Measurements from ENCODE around the gene ZWILCH.

The ZWILCH gene

DNA sequence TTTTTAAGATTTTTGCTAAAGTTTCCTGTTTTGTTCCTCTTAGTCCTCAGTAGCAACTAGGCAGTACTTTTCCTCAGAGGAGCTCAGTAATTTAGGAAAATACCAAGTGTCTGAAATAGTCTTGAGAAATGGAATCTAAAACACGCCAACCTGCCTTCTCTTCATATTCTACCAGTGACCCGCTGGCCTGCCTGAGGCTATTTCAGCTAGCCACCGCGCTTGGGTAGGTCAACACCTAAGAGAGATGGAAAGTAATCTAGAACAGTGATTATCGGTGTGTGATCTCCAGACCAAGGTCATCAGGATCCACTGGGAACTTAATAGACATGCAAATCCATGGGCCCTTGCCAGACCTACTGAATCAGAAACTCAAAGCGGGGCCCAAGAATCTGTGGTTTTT is 53.1 kb downstream of the ZWILCH start:
- Mint-ChIP-seq H3K27me3 (no peaks in the 10 kb centered on the region), H3K27ac (no peak overlapping the region), H3K9me3 (ENCODE audit: low read depth) (peaks cover 5% of the 10 kb centered on the region), H3K4me3 (no peak overlapping the region), H3K36me3 (peaks cover 5% of the 10 kb centered on the region), H3K4me1 (ENCODE audit: low read depth) (no peaks in the 10 kb centered on the region)

DNA sequence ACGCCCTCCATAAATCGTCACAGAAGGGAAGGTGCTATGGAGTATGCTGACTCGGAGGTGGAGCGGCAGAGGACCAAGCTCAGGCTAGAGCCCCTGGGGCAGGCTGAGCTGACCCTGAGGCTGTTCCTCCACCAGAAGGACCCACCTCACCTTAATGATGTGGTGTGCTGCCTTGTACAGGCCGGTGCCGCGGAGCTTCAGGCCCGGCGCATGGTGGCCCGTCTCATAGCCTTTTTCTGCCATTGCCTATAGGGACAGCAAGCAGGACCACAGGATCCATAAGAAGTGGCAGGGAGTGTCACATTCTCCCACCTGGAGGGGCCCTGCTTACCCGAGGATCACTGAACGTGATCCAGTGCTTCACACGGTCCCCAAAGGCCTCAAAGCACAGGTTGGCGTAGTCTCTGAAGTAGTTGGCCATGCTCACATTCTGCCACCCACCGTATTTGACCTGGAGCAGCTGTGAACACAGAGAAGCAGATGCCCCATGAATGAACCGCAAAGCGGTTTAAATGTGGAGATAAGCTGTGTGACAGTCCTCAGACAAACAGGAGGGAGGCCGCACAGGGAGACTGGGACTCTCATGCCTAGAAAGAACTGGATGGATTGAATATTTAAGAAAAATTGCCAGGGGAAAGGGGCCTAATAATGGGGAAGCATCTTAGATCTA is 55.9 kb downstream of the ZWILCH start:
- H3K36me3 Mint-ChIP-seq = no peaks in the 10 kb centered on the region
- no peak overlapping the region for H3K27ac Mint-ChIP-seq
- H3K4me3 Mint-ChIP-seq = no peak overlapping the region
- no peaks in the 10 kb centered on the region for H3K9me3 Mint-ChIP-seq (ENCODE audit: low read depth)
- no peaks in the 10 kb centered on the region for H3K27me3 Mint-ChIP-seq
- H3K4me1 Mint-ChIP-seq (ENCODE audit: low read depth) = no peaks in the 10 kb centered on the region

DNA sequence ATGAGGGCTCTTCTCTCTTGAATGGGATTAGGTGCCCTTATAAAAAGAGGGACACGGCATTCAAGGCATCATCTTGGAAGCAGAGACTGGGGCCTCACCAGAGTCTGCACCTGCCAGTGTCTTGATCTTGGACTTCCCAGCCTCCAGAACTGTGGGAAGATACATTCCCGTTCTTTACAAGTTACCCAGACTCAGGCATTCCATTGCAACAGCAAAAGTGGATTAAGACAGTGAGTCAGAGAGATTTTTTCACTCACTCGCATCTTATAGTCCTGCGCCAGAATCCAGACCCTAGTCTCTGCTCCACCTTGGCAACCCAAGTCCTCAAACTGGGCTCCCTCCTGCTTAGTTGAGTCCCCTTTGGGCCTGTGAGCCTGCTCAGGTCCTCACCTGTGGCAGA is 58.0 kb downstream of the ZWILCH start:
- H3K27ac Mint-ChIP-seq = no peak overlapping the region
- no peaks in the 10 kb centered on the region for H3K9me3 Mint-ChIP-seq (ENCODE audit: low read depth)
- H3K4me3 Mint-ChIP-seq = no peak overlapping the region
- no peaks in the 10 kb centered on the region for H3K36me3 Mint-ChIP-seq
- H3K27me3 Mint-ChIP-seq = no peaks in the 10 kb centered on the region
- peaks cover 1% of the 10 kb centered on the region for H3K4me1 Mint-ChIP-seq (ENCODE audit: low read depth)

DNA sequence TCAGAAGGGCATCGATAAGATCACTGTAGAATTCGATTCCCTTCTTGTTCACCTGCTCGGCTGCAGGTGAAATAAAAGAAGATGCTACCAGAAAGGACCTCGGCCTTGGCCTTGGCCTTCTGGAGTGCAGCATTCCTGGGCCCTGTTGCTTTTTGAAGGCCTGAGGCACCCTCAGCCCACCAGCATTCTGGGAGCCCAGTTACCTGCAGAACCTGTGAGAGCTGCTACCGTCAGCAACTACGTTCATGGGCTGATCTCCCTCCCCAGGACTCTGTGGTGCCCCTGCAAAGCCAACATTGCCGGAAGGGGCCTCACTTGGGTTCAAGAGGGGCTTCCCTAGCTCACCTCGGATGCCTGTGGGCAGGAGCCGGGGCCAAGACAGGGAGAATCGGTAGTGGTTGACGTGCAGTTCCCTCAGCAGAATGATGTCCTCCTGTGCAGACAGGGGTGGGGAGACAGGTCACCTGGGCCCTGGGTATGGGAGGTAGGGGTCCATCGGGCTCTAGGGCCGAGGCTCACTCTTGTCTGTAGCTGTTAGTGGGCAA is 58.5 kb downstream of the ZWILCH start:
- H3K4me1 Mint-ChIP-seq (ENCODE audit: low read depth) = peaks cover 1% of the 10 kb centered on the region

DNA sequence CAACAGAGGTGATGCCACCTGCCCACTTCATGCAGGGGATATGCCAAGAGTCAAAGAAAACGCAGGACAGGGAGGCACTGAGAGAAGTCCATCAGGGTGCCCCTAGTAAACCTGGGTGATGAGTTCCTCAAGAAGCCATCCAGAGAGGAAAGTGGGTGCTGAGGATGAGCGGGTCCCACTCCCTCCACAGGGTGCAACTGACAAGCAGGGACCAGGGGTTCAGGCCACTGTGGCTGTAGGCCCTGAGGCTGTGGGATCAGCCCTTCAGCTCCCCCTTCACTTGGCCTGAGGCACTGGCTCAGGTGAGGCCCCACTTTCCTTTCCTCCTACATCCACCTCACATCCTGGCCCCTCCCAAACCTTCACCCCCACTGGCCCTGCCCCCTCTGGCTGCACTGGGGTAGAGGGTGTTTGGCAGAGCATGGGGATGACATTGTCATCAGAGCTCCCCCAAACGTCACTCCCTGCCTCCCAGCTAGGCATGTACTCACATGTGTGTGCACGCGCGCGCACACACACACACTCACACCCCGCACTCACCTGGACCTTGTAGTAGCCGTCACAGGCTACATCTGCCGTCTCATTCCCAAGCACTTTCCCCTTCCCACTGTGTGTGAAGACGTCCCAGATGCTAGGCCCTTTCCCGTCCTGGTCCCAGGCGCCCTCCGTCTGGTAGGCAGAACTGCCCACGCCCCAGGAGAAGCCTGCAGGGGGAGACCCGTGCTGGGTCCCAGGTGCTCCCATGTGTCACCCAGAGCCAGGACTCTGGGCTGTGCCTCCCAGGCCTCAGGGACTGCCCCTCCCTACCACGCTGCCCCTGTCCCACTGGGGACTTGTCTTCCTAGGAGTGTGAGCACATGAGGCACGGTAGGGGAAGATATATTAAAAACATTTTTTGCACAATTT is 59.3 kb downstream of the ZWILCH start:
- H3K4me1 Mint-ChIP-seq (ENCODE audit: low read depth) = peaks cover 1% of the 10 kb centered on the region
- peak overlapping the region; percentile 23 for H3K27ac Mint-ChIP-seq
- H3K4me3 Mint-ChIP-seq = no peak overlapping the region
- H3K27me3 Mint-ChIP-seq = no peaks in the 10 kb centered on the region
- H3K36me3 Mint-ChIP-seq = no peaks in the 10 kb centered on the region
- no peaks in the 10 kb centered on the region for H3K9me3 Mint-ChIP-seq (ENCODE audit: low read depth)

More for the DNA sequence above, 58.5 kb downstream of the ZWILCH start:
- Mint-ChIP-seq H3K27ac (no peak overlapping the region), H3K36me3 (no peaks in the 10 kb centered on the region), H3K27me3 (no peaks in the 10 kb centered on the region), H3K9me3 (ENCODE audit: low read depth) (no peaks in the 10 kb centered on the region), H3K4me3 (no peak overlapping the region)

DNA sequence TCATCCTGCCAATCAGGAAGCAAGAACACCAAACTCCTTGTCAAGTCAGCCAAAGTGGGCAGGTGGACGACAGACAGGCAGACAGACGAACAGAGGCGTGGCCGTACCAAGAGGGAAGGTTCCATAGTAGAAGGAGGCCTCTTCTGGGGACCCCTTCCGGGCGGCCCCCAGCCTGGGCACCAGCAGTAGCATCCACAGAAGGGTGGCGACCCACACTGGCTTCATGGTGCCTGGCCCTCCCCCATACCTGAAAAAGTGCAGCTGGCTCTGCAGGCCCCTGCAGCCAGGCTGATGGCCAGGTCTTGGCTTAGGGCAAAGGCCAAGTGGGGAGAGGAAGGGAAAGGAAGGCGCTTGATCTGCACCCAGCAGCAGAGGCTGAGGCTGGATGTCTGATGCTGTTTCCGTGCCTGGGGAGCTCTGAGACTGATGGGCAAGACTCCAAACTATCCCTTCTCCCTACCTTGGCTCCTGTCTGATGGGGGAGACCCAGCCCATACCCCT is 60.1 kb downstream of the ZWILCH start:
- H3K27me3 Mint-ChIP-seq = no peaks in the 10 kb centered on the region
- peaks cover 1% of the 10 kb centered on the region for H3K4me1 Mint-ChIP-seq (ENCODE audit: low read depth)
- H3K27ac Mint-ChIP-seq = no peak overlapping the region
- H3K36me3 Mint-ChIP-seq = no peaks in the 10 kb centered on the region
- no peaks in the 10 kb centered on the region for H3K9me3 Mint-ChIP-seq (ENCODE audit: low read depth)
- H3K4me3 Mint-ChIP-seq = no peak overlapping the region

DNA sequence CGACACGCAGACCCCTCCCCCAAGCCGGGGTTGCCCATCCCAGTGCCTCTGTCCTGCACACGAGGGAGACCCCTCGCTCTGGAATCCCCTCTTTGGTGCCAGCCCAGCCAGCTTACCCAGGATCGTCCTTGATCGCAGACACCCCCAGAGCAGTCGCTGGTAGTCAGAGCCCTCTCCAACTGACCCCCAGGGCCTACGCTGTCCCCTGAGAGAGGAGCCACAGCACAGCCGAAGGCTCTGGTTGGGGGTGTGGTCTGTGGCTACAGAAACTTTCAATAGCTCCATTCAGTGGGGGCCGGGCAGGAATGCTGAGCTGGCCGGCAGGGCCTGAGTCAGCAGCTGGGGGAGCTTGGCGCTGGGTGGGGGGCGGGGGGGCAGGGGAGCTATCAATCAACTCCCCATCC is 60.6 kb downstream of the ZWILCH start, which contains the start of gene LCTL:
TSS of gene LCTL (minus strand) at position 258 of the 404 bp plus-strand sequence. CDS start 633 bp downstream, outside the sequence.
- no peaks in the 10 kb centered on the region for H3K27me3 Mint-ChIP-seq
- H3K36me3 Mint-ChIP-seq = no peaks in the 10 kb centered on the region
- no peak within 1 kb of the TSS for H3K27ac Mint-ChIP-seq
- no peaks in the 10 kb centered on the region for H3K9me3 Mint-ChIP-seq (ENCODE audit: low read depth)
- H3K4me1 Mint-ChIP-seq (ENCODE audit: low read depth) = peaks cover 1% of the 10 kb centered on the region
- no peak within 1 kb of the TSS for H3K4me3 Mint-ChIP-seq

DNA sequence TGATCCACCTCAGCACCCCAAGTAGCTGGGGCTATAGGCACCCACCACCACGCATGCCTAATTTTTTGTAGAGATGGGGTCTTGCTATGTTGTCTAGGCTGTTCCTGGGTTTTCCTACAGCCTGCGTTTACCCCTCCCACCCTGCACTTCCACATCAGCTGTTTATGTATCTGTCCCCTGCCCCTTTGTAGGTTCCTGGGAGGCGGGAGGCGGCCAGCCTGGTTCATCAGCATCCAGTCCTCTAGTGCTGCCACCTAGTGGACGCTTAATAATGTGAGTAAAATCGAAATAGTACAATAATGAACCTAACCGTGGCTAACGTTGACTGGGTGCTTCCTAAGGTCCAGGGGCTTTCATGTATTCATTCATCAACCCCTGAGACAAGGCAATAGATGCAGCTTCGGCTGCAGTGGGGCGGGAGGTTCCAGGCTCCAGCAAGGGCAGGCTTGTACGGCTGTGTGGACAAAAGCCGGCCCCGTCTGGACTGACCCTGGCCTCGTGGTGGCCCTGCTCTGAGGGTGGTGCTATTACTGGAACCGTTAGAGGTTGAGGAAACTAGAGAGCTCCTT is 61.9 kb downstream of the ZWILCH start:
- Mint-ChIP-seq H3K27ac (no peak overlapping the region), H3K4me1 (ENCODE audit: low read depth) (peaks cover 1% of the 10 kb centered on the region)

DNA sequence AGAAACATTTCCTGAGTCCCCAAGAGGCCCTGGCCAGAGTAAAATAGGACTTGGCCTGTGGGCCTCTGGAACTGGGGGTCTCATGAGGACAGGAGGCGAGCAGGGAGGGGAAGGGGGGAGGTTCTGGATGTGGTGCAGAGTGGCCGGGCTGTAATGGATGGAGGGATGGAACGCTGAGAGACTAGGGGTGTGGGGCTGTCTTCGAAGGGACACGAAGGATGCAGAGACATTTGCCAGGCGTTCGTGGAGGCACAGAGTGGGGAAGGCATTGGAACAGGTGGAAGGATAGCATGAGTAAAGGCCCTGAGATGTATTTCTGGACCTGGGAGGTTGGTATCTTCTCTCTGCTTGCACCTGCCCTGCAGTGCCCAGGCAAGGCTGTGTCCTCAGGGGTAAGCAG is 62.8 kb downstream of the ZWILCH start:
- no peaks in the 10 kb centered on the region for H3K36me3 Mint-ChIP-seq
- H3K27ac Mint-ChIP-seq = no peak overlapping the region
- no peaks in the 10 kb centered on the region for H3K27me3 Mint-ChIP-seq
- H3K4me3 Mint-ChIP-seq = no peak overlapping the region
- no peaks in the 10 kb centered on the region for H3K9me3 Mint-ChIP-seq (ENCODE audit: low read depth)
- peaks cover 1% of the 10 kb centered on the region for H3K4me1 Mint-ChIP-seq (ENCODE audit: low read depth)

More for the DNA sequence above, 61.9 kb downstream of the ZWILCH start:
- Mint-ChIP-seq H3K27me3 (no peaks in the 10 kb centered on the region), H3K4me3 (no peak overlapping the region), H3K9me3 (ENCODE audit: low read depth) (no peaks in the 10 kb centered on the region), H3K36me3 (no peaks in the 10 kb centered on the region)

DNA sequence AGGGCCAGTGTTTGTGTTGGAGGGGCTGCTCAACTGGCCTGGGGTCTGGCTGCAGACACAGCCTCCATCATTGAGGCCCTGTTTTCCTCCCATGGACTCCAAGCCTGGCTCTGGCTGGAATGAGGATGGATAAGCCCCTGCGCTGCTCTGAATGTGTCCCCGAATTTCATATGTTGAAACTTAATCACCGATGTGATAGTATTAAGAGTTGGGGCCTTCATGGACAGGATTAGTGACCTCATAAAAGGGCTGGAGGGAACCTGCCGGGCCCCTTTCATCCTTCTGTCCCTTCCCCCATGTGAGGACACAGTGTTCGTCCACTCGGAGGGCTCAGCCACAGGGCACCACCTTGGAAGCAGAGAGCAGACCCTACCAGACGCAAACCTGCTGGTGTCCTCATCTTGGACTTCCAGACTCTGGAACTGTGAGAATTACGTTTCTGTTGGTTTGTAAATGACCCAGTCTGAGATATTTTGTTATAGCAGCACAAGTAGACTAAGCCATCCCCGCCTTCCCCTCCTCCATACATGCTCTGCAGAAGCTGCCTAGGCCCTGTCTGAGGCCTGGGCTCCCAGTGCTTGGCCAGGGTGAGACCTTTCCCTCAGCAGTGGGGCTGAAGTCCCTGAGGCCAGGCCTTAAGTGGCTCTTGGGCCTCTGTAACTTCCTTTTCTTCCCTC is 64.5 kb downstream of the ZWILCH start:
- Mint-ChIP-seq H3K4me3 (no peak overlapping the region), H3K27ac (no peak overlapping the region), H3K27me3 (no peaks in the 10 kb centered on the region), H3K36me3 (no peaks in the 10 kb centered on the region), H3K9me3 (ENCODE audit: low read depth) (no peaks in the 10 kb centered on the region), H3K4me1 (ENCODE audit: low read depth) (peaks cover 1% of the 10 kb centered on the region)

DNA sequence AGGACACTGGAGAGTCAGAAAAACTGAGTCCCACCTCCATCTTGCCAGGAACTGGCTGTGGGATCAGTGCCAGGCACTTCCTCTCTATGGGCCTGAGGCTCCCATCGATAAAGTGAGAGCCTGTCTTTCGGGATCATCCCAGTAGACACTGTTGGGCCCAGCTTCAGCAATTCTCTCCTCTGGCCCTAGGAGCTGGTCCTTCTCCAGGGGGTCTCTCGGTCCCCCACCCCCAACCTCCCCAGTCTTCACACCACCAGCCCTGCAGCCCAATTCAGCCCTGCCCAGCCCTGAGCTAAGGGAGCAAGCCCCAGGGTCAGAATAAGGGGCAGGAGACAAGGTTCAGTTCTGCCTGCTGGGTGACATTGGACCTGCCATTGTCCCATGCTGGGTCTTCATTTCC is 65.2 kb downstream of the ZWILCH start:
- Mint-ChIP-seq H3K27me3 (no peaks in the 10 kb centered on the region), H3K4me1 (ENCODE audit: low read depth) (peaks cover 1% of the 10 kb centered on the region), H3K36me3 (no peaks in the 10 kb centered on the region), H3K27ac (no peak overlapping the region), H3K4me3 (no peak overlapping the region), H3K9me3 (ENCODE audit: low read depth) (no peaks in the 10 kb centered on the region)

DNA sequence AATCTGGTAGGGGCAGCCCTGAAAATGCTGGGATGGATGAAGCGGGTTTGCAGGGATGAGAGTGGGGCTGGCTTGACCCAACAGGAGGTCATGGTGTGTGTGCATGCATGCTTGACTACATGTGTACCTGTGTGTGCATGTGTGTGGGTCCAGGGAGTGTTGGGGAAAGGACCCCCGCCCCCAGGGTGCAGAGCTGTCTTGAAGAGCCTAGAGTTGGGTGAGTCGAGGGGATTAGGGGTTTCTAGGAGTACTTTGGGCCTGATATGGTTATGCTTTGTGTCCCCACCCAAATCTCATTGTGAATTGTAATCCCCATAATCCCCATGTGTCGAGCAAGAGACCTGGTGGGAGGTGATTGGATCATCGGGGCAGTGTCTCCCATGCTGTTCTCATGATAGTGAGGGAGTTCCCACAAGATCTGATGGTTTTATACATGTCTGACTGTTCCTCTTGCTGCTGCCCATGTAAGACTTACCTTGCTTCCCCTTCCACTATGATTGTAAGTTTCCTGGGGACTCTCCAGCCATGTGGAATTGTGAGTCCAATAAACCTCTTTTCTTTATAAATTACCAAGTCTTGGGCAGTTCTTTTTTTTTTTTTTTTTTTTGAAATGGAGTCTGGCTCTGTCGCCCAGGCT is 65.8 kb downstream of the ZWILCH start:
- H3K27ac Mint-ChIP-seq = no peak overlapping the region
- no peaks in the 10 kb centered on the region for H3K9me3 Mint-ChIP-seq (ENCODE audit: low read depth)
- no peaks in the 10 kb centered on the region for H3K27me3 Mint-ChIP-seq

DNA sequence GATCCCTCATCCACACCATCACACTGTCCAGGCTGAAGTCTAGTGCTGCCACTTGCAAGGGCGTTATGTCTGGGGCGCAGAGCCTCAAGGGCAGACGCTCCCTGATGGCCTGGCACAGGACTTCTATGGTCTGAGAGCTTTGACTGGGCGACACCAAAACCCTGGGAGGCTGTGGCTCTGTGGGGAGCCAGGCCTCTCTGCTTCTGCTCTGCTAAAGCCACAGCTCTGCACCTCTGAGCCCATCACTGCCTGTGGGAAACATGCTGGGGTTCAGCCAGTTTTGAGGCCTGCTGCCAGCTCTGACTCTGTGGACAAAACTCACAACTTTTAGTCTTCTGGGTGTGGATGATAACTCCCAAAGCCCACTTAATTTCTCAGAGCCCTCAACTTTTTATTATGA is 67.0 kb downstream of the ZWILCH start:
- no peaks in the 10 kb centered on the region for H3K36me3 Mint-ChIP-seq
- H3K4me3 Mint-ChIP-seq = no peak overlapping the region
- H3K27me3 Mint-ChIP-seq = no peaks in the 10 kb centered on the region
- peaks cover under 1% of the 10 kb centered on the region for H3K4me1 Mint-ChIP-seq (ENCODE audit: low read depth)
- H3K27ac Mint-ChIP-seq = no peak overlapping the region
- H3K9me3 Mint-ChIP-seq (ENCODE audit: low read depth) = no peaks in the 10 kb centered on the region

More for the DNA sequence above, 65.8 kb downstream of the ZWILCH start:
- Mint-ChIP-seq H3K4me1 (ENCODE audit: low read depth) (peaks cover 1% of the 10 kb centered on the region), H3K4me3 (no peak overlapping the region), H3K36me3 (no peaks in the 10 kb centered on the region)

DNA sequence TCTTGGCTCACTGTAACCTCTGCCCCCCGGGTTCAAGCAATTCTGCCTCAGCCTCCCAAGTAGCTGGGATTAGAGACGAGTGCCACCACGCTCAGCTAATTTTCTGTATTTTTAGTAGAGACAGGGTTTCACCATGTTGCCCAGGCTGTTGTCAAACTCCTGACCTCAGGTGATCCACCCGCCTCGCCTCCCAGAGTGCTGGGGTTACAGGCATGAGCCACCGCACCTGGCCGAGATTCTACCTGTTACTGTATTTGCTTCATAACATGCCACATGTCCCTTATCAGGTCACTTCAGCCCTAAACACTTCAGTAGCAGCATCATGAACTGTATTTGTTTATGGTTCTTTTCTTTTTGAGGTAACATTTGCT is 68.2 kb downstream of the ZWILCH start:
- H3K36me3 Mint-ChIP-seq = no peaks in the 10 kb centered on the region
- H3K27ac Mint-ChIP-seq = no peak overlapping the region
- no peaks in the 10 kb centered on the region for H3K27me3 Mint-ChIP-seq
- no peaks in the 10 kb centered on the region for H3K4me1 Mint-ChIP-seq (ENCODE audit: low read depth)
- no peaks in the 10 kb centered on the region for H3K9me3 Mint-ChIP-seq (ENCODE audit: low read depth)
- H3K4me3 Mint-ChIP-seq = no peak overlapping the region
